ENCODE results near the gene LGR4. TPM values are rescaled to one million over a fixed set of nuclear protein-coding genes. Genes with fewer than 3 reads are reported as not detected.

Gene LGR4
- total RNA-seq, 6 experiments from 2014 or later: 13.9 to 20.2 (median 17.7) TPM

- DNase-seq: no peak
- no peaks in the 10 kb centered on the region for H3K27me3 Mint-ChIP-seq (ENCODE audit: insufficient read depth)
- TF ChIP-seq CTCF (IDR thresholded peaks at IDR 0.05): no peak
- H3K27ac Mint-ChIP-seq: no peak overlapping the region
- H3K4me1 Mint-ChIP-seq (ENCODE audit: low read depth): no peaks in the 10 kb centered on the region
- H3K4me3 Mint-ChIP-seq: no peak overlapping the region
- no peaks in the 10 kb centered on the region for H3K9me3 Mint-ChIP-seq
- no peaks in the 10 kb centered on the region for H3K36me3 Mint-ChIP-seq (ENCODE audit: low read depth)
Observed at GRCh38 chr11:27482793-27483192, 10.2 kb upstream of the LGR4 start.

GRCh38 chr11:27481992-27482391 is 9.4 kb upstream of the LGR4 start:
- H3K36me3 Mint-ChIP-seq (ENCODE audit: low read depth): no peaks in the 10 kb centered on the region
- H3K9me3 Mint-ChIP-seq: no peaks in the 10 kb centered on the region
- H3K27me3 Mint-ChIP-seq (ENCODE audit: insufficient read depth): no peaks in the 10 kb centered on the region
- no peak for DNase-seq
- no peaks in the 10 kb centered on the region for H3K4me1 Mint-ChIP-seq (ENCODE audit: low read depth)
- H3K27ac Mint-ChIP-seq: no peak overlapping the region
- TF ChIP-seq CTCF (IDR thresholded peaks at IDR 0.05): no peak
- H3K4me3 Mint-ChIP-seq: no peak overlapping the region

- no peaks in the 10 kb centered on the region for H3K36me3 Mint-ChIP-seq (ENCODE audit: low read depth)
- no peak overlapping the region for H3K4me3 Mint-ChIP-seq
- no peak for DNase-seq
- H3K4me1 Mint-ChIP-seq (ENCODE audit: low read depth): peaks cover 8% of the 10 kb centered on the region
- no peak for TF ChIP-seq CTCF (IDR thresholded peaks at IDR 0.05)
- H3K27me3 Mint-ChIP-seq (ENCODE audit: insufficient read depth): no peaks in the 10 kb centered on the region
- no peak overlapping the region for H3K27ac Mint-ChIP-seq
- no peaks in the 10 kb centered on the region for H3K9me3 Mint-ChIP-seq
Observed at GRCh38 chr11:27477831-27478230, 5.2 kb upstream of the LGR4 start.

GRCh38 chr11:27477243-27477642 is 4.7 kb upstream of the LGR4 start:
- Mint-ChIP-seq H3K4me3 (no peak overlapping the region), H3K36me3 (ENCODE audit: low read depth) (no peaks in the 10 kb centered on the region), H3K4me1 (ENCODE audit: low read depth) (peaks cover 9% of the 10 kb centered on the region), H3K27ac (no peak overlapping the region), H3K9me3 (no peaks in the 10 kb centered on the region), H3K27me3 (ENCODE audit: insufficient read depth) (peaks cover 2% of the 10 kb centered on the region; the same call in 1 of the 2 replicates)
- no peak for TF ChIP-seq CTCF (IDR thresholded peaks at IDR 0.05)
- DNase-seq: no peak

GRCh38 chr11:27475622-27476021 is 3.0 kb upstream of the LGR4 start:
- no peak for DNase-seq
- Mint-ChIP-seq H3K27me3 (ENCODE audit: insufficient read depth) (peaks cover 2% of the 10 kb centered on the region), H3K36me3 (ENCODE audit: low read depth) (no peaks in the 10 kb centered on the region), H3K4me3 (no peak overlapping the region), H3K27ac (no peak overlapping the region), H3K4me1 (ENCODE audit: low read depth) (peaks cover 18% of the 10 kb centered on the region), H3K9me3 (no peaks in the 10 kb centered on the region)
- TF ChIP-seq CTCF (IDR thresholded peaks at IDR 0.05): no peak

- no peak for DNase-seq
- no peaks in the 10 kb centered on the region for H3K9me3 Mint-ChIP-seq
- peaks cover 44% of the 10 kb centered on the region for H3K4me1 Mint-ChIP-seq (ENCODE audit: low read depth)
- peaks cover 2% of the 10 kb centered on the region for H3K27me3 Mint-ChIP-seq (ENCODE audit: insufficient read depth)
- H3K36me3 Mint-ChIP-seq (ENCODE audit: low read depth): no peaks in the 10 kb centered on the region
- TF ChIP-seq CTCF (IDR thresholded peaks at IDR 0.05): no peak
- H3K4me3 Mint-ChIP-seq: peak overlapping the region; percentile 97
- H3K27ac Mint-ChIP-seq: peak overlapping the region; percentile 48
Observed at GRCh38 chr11:27473017-27473406, 422 bp upstream of the LGR4 start.
